K562 (cell line): ENCODE results near the gene ATG4D. TPM values are rescaled to one million over a fixed set of nuclear protein-coding genes. Genes with fewer than 3 reads are reported as not detected.

Source experiments
- CHD4 ChIP-seq: fragments of 200-600 bp; sonication (generic); IDR thresholded peaks from 3 replicates; pipeline ENCODE4 v1.6.1; 2012; ENCODE audit warnings: low read depth, mild to moderate bottlenecking, mixed read lengths, low read length, inconsistent platforms; ENCODE audit not compliant: insufficient read depth, insufficient replicate concordance, poor library complexity, severe bottlenecking
- ETV1 ChIP-seq: fragments of 450-650 bp; conservative IDR thresholded peaks from 2 replicates; pipeline ENCODE4 v1.6.1; 2016; ENCODE audit warnings: missing genetic modification characterization, control low read depth, low read depth, missing compliant biosample characterization
- FOS ChIP-seq: IDR thresholded peaks from 3 replicates; pipeline ENCODE4 v1.6.1; 2011; ENCODE audit not compliant: insufficient read length; ENCODE audit errors: extremely low read depth
- LEF1 ChIP-seq: fragments of 450-650 bp; IDR thresholded peaks from 2 replicates; pipeline ENCODE4 v1.6.1; 2016; ENCODE audit warnings: mild to moderate bottlenecking
- MAZ ChIP-seq, 2 experiments: fragments of 450-650 bp in 1 of 2; sonication (generic) in 1 of 2; formaldehyde crosslinking; IDR thresholded peaks in 1 of 2; conservative IDR thresholded peaks in 1 of 2; 2 replicates each; pipeline versions ENCODE4 v1.4.0 to v1.5.0; 2020; ENCODE audit warnings: mild to moderate bottlenecking in 1 of 2, missing genetic modification reagents in 1 of 2
- MBD2 ChIP-seq: sonication (generic); IDR thresholded peaks from 2 replicates; pipeline ENCODE4 v1.6.1; 2016; ENCODE audit warnings: low read depth, borderline replicate concordance
- MCM5 ChIP-seq: fragments of 450-650 bp; IDR thresholded peaks from 2 replicates; pipeline ENCODE4 v1.6.1; 2016; ENCODE audit warnings: low read depth
- MEIS2 ChIP-seq: fragments of 450-650 bp; IDR thresholded peaks from 2 replicates; pipeline ENCODE4 v1.6.1; 2014; ENCODE audit warnings: mild to moderate bottlenecking; ENCODE audit not compliant: partially characterized antibody
- NCOR1 ChIP-seq: fragments of 450-650 bp; IDR thresholded peaks from 2 replicates; pipeline ENCODE4 v1.6.1; 2016; ENCODE audit warnings: mild to moderate bottlenecking, moderate library complexity
- NRF1 ChIP-seq, 2 experiments: fragments of 450-650 bp; IDR thresholded peaks in 1 of 2; conservative IDR thresholded peaks in 1 of 2; 2 replicates each; pipeline ENCODE4 v1.6.1; 2014; ENCODE audit warnings: mild to moderate bottlenecking in 2 of 2
- POLR2A ChIP-seq: fragments of 450-650 bp; conservative IDR thresholded peaks from 2 replicates; pipeline ENCODE4 v1.6.1; 2016
- RBFOX2 ChIP-seq: fragments of 200-400 bp; formaldehyde crosslinking; IDR thresholded peaks from 2 replicates; pipeline ENCODE4 v1.6.1; 2017; ENCODE audit warnings: low read depth, mild to moderate bottlenecking, low read length, moderate library complexity
- SAP30 ChIP-seq: fragments of 200-600 bp; sonication (generic); IDR thresholded peaks from 2 replicates; pipeline ENCODE4 v1.6.1; 2012; ENCODE audit warnings: borderline replicate concordance, low read depth, mild to moderate bottlenecking, moderate library complexity, low read length, control low read depth, inconsistent platforms; ENCODE audit not compliant: insufficient read depth, poor library complexity, severe bottlenecking
- SFPQ ChIP-seq: fragments of 200-400 bp; formaldehyde crosslinking; IDR thresholded peaks from 2 replicates; pipeline ENCODE4 v1.6.1; 2017; ENCODE audit warnings: mild to moderate bottlenecking, low read depth, low read length, moderate library complexity
- SP2 ChIP-seq: IDR thresholded peaks from 2 replicates; pipeline ENCODE4 v1.6.1; 2011; ENCODE audit warnings: mild to moderate bottlenecking, low read depth, low read length, moderate library complexity; ENCODE audit not compliant: poor library complexity, severe bottlenecking; ENCODE audit errors: extremely low read depth
- TAL1 ChIP-seq: fragments of 450-650 bp; IDR thresholded peaks from 2 replicates; pipeline ENCODE4 v1.6.1; 2016; ENCODE audit warnings: mild to moderate bottlenecking
- ZNF311 ChIP-seq: fragments of 250-450 bp; sonication (Bioruptor Pico); IDR thresholded peaks from 2 replicates; pipeline ENCODE4 v1.4.0; 2020; ENCODE audit warnings: mild to moderate bottlenecking, moderate library complexity
- ZNF79 ChIP-seq: fragments of 250-450 bp; sonication (Bioruptor Pico); IDR thresholded peaks from 2 replicates; pipeline ENCODE4 v1.4.0; 2020; ENCODE audit warnings: low read depth, mild to moderate bottlenecking, moderate library complexity
- polyA plus RNA-seq, 8 experiments: library from polyadenylated mRNA; depleted of rRNA in 4 of 8; stranded (reverse) in 5 of 8; unstranded in 3 of 8; fragments of >200 nt; fragmentation: Nextera tagmentation in 2 of 8; fragmentation: Illumina TruSeq in 1 of 8; extraction: Ambion mirVana in 2 of 8; extraction: Trizol in 1 of 8; gene quantifications; 2 replicates each; pipeline versions ENCODE4 v1.2.1 to v1.2.3, GENCODE V29; 2011 to 2014; ENCODE audit warnings: inconsistent platforms in 1 of 8, missing spikeins in 1 of 8
- total RNA-seq, 7 experiments: library from RNA; depleted of rRNA in 6 of 7; stranded (reverse); fragments of >200 nt in 6 of 7; fragmentation: Illumina TruSeq in 2 of 7; extraction: Trizol in 2 of 7; gene quantifications; 2 replicates each; pipeline versions ENCODE4 v1.2.1 to v1.2.3, GENCODE V29; 2011 to 2021; ENCODE audit warnings: low replicate concordance in 1 of 7
- TF ChIP-seq, protein P1 (sequence below): fragments of 450-650 bp; formaldehyde crosslinking; IDR thresholded peaks from 2 replicates; pipeline ENCODE4 v1.4.0; 2020; ENCODE audit warnings: mild to moderate bottlenecking, moderate library complexity
- TF ChIP-seq, protein P2 (sequence below): fragments of 450-650 bp; IDR thresholded peaks from 2 replicates; pipeline ENCODE4 v1.6.1; 2016; ENCODE audit warnings: antibody characterized with exemption
- TF ChIP-seq, protein P3 (sequence below), 3 experiments: IDR thresholded peaks in 2 of 3; conservative IDR thresholded peaks in 1 of 3; 2 replicates each; pipeline ENCODE4 v1.5.1; 2011 to 2012; ENCODE audit warnings: low read length in 3 of 3, mild to moderate bottlenecking in 3 of 3, control low read depth in 2 of 3, improper control_type of control experiment in 1 of 3, inconsistent platforms in 1 of 3, low read depth in 1 of 3, mixed read lengths in 1 of 3, moderate library complexity in 1 of 3; ENCODE audit not compliant: insufficient read depth in 2 of 3

The ATG4D gene
- total and polyA plus RNA-seq, 9 of the 15 experiments (the other 6 are each of a cell fraction or from before 2014, with no cell fraction given): 0.51 to 66.1 (median 22.9) TPM

- TF ChIP-seq LEF1: no peak
- TF ChIP-seq POLR2A: peak; percentile 72
- TF ChIP-seq TAL1: no peak
- TF ChIP-seq, protein P1, sequence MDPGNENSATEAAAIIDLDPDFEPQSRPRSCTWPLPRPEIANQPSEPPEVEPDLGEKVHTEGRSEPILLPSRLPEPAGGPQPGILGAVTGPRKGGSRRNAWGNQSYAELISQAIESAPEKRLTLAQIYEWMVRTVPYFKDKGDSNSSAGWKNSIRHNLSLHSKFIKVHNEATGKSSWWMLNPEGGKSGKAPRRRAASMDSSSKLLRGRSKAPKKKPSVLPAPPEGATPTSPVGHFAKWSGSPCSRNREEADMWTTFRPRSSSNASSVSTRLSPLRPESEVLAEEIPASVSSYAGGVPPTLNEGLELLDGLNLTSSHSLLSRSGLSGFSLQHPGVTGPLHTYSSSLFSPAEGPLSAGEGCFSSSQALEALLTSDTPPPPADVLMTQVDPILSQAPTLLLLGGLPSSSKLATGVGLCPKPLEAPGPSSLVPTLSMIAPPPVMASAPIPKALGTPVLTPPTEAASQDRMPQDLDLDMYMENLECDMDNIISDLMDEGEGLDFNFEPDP (CRISPR knock-in tag): 0 out of 2 replicates have a peak, but pooled peaks have one; percentile 38
- TF ChIP-seq, protein P2, sequence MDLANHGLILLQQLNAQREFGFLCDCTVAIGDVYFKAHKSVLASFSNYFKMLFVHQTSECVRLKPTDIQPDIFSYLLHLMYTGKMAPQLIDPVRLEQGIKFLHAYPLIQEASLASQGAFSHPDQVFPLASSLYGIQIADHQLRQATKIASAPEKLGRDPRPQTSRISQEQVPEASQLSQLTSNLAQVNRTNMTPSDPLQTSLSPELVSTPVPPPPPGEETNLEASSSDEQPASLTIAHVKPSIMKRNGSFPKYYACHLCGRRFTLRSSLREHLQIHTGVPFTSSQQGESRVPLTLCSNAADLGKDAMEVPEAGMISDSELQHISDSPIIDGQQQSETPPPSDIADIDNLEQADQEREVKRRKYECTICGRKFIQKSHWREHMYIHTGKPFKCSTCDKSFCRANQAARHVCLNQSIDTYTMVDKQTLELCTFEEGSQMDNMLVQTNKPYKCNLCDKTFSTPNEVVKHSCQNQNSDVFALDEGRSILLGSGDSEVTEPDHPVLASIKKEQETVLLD: peak; percentile 74
- peak; percentile 46 for TF ChIP-seq CHD4
- TF ChIP-seq, protein P3, sequence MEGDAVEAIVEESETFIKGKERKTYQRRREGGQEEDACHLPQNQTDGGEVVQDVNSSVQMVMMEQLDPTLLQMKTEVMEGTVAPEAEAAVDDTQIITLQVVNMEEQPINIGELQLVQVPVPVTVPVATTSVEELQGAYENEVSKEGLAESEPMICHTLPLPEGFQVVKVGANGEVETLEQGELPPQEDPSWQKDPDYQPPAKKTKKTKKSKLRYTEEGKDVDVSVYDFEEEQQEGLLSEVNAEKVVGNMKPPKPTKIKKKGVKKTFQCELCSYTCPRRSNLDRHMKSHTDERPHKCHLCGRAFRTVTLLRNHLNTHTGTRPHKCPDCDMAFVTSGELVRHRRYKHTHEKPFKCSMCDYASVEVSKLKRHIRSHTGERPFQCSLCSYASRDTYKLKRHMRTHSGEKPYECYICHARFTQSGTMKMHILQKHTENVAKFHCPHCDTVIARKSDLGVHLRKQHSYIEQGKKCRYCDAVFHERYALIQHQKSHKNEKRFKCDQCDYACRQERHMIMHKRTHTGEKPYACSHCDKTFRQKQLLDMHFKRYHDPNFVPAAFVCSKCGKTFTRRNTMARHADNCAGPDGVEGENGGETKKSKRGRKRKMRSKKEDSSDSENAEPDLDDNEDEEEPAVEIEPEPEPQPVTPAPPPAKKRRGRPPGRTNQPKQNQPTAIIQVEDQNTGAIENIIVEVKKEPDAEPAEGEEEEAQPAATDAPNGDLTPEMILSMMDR (IDR thresholded peaks at IDR 0.05 in 2 of 3, conservative IDR thresholded peaks at IDR 0.05 in 1 of 3; ENCODE audit: insufficient read depth in 2 of 3, low read depth in 1 of 3, low read length in 3 of 3): no peak
- TF ChIP-seq SP2: no peak
- TF ChIP-seq NCOR1: no peak; the same call in 1 of the 2 replicates
- no peak for TF ChIP-seq SFPQ
- peak; percentile 44 for TF ChIP-seq MEIS2
- no peak for TF ChIP-seq ZNF311 (CRISPR knock-in tag)
- no peak for TF ChIP-seq MCM5
- TF ChIP-seq MBD2: no peak
- TF ChIP-seq MAZ (CRISPR knock-in tag; conservative IDR thresholded peaks at IDR 0.05 in 1 of 2, IDR thresholded peaks at IDR 0.05 in 1 of 2): peak; percentile 52 to 94; a peak in 3 of 4 replicates
- no peak for TF ChIP-seq ETV1 (tag)
- no peak for TF ChIP-seq FOS
- no peak for TF ChIP-seq ZNF79
- TF ChIP-seq SAP30: peak; percentile 18
- peak; percentile 95 to 96 for TF ChIP-seq NRF1 (conservative IDR thresholded peaks at IDR 0.05 in 1 of 2, IDR thresholded peaks at IDR 0.05 in 1 of 2)
- TF ChIP-seq RBFOX2: peak; percentile 65
Measured at GRCh38 chr19:10602330-10603083, 58.8 kb downstream of the ATG4D start (continued).
